A673 (cell line): ENCODE data around the gene ULK4.

Experiments
- EZH2 ChIP-seq: fragments of 200-600 bp; sonication (generic); IDR thresholded peaks from 2 replicates; pipeline ENCODE4 v1.6.1; 2017; ENCODE audit warnings: borderline replicate concordance, low read depth, mild to moderate bottlenecking, mixed read lengths, antibody characterized with exemption, low read length; ENCODE audit not compliant: poor library complexity, severe bottlenecking
- TF ChIP-seq, protein P1 (sequence below): fragments of 300-800, 200-600 bp; sonication (generic); conservative IDR thresholded peaks from 2 replicates; pipeline ENCODE4 v1.5.1; 2017; ENCODE audit warnings: low read depth, mild to moderate bottlenecking, antibody characterized with exemption, low read length, moderate library complexity, mixed read lengths

DNA sequence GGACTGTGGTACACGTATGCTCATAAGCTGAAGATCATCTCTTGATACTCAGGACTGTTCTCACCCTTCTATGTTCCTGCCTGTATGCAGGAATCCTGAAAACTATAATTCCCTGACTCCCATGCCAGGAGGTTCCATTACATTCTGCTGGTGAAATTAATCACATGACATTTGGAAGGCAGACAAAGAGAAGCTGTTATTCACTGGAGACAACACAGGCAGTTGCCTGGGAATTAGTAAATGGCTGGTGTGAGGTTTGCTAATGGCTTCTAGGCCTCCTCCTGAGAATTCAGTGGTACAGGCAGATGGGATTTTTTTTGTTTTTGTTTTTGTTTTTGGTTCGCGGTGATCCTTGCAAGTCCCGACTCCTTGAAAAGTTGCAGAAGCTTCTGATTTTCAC lies 671.2 kb downstream of the ULK4 start:
- TF ChIP-seq, protein P1, sequence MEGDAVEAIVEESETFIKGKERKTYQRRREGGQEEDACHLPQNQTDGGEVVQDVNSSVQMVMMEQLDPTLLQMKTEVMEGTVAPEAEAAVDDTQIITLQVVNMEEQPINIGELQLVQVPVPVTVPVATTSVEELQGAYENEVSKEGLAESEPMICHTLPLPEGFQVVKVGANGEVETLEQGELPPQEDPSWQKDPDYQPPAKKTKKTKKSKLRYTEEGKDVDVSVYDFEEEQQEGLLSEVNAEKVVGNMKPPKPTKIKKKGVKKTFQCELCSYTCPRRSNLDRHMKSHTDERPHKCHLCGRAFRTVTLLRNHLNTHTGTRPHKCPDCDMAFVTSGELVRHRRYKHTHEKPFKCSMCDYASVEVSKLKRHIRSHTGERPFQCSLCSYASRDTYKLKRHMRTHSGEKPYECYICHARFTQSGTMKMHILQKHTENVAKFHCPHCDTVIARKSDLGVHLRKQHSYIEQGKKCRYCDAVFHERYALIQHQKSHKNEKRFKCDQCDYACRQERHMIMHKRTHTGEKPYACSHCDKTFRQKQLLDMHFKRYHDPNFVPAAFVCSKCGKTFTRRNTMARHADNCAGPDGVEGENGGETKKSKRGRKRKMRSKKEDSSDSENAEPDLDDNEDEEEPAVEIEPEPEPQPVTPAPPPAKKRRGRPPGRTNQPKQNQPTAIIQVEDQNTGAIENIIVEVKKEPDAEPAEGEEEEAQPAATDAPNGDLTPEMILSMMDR = no peak
- no peak for TF ChIP-seq EZH2
